Heart right ventricle (tissue), 16 donors: ENCODE results near the gene TAF8. TPM values are rescaled to one million over a fixed set of nuclear protein-coding genes. Genes with fewer than 3 reads are reported as not detected.

Source experiments
- ATAC-seq, 8 donors: fragments of 200-7000 bp; cut with Tn5 transposase; one replicate each; pipeline ENCODE4 v1.9.1; 2020; ENCODE audit warnings: mild to moderate bottlenecking in 8 of 8, moderate library complexity in 8 of 8, moderate number of reproducible peaks in 1 of 8
- DNase-seq, 2 donors: peaks; one replicate each; pipeline ENCODE4 v3.0.0-alpha.2; 2020
- H3K27ac ChIP-seq, 10 donors: fragments of 200-600 bp; sonication (generic) in 2 of 10; one replicate each; pipeline versions ENCODE4 v1.5.0 to v1.8.0; 2020 to 2022; ENCODE audit warnings: mild to moderate bottlenecking in 3 of 10
- H3K27me3 ChIP-seq, 7 donors: fragments of 200-600 bp; one replicate each; pipeline ENCODE4 v1.8.0; 2021 to 2022; ENCODE audit warnings: mild to moderate bottlenecking in 2 of 7
- H3K36me3 ChIP-seq, 9 donors: fragments of 200-600 bp; sonication (generic) in 1 of 9; one replicate each; pipeline versions ENCODE4 v1.5.0 to v1.8.0; 2020 to 2022; ENCODE audit warnings: mild to moderate bottlenecking in 2 of 9
- H3K4me1 ChIP-seq, 9 donors: fragments of 200-600 bp; sonication (generic) in 1 of 9; one replicate each; pipeline versions ENCODE4 v1.5.0 to v1.8.0; 2020 to 2022; ENCODE audit warnings: mild to moderate bottlenecking in 4 of 9
- H3K4me3 ChIP-seq, 10 donors: fragments of 200-600 bp; sonication (generic) in 2 of 10; one replicate each; pipeline versions ENCODE4 v1.5.0 to v1.8.0; 2020 to 2022; ENCODE audit warnings: mild to moderate bottlenecking in 7 of 10, moderate library complexity in 2 of 10
- H3K9me3 ChIP-seq, 11 donors: fragments of 200-600 bp in 10 of 11; sonication (generic) in 2 of 11; one replicate each; pipeline versions ENCODE4 v1.5.0 to v1.8.0; 2013 to 2022; ENCODE audit warnings: mild to moderate bottlenecking in 2 of 11, control low read depth in 1 of 11, moderate library complexity in 1 of 11
- CTCF ChIP-seq, 9 donors: fragments of 200-600 bp; sonication (generic) in 2 of 9; IDR thresholded peaks; one replicate each; pipeline versions ENCODE4 v1.5.0 to v1.8.0; 2021 to 2022; ENCODE audit warnings: antibody characterized with exemption in 9 of 9, mild to moderate bottlenecking in 5 of 9, moderate library complexity in 1 of 9
- WGBS, 2 donors: extraction: QIAGEN DNeasy Blood & Tissue Kit; methylation state at CpG; one replicate each; pipeline ENCODE4 v1.1.7; 2013; ENCODE audit warnings: inconsistent platforms in 1 of 2; 5-methylcytosine and 5-hydroxymethylcytosine counted together
- intact Hi-C, 10 donors: fragments of 100-400 bp; cut with DNase I; formaldehyde crosslinking; loops; one replicate each; pipeline versions ENCODE4 v1.11.1 to v1.14.2; 2022
- polyA plus RNA-seq, 2 donors: library from polyadenylated mRNA; stranded (reverse); fragments of 200-250 nt; gene quantifications; one replicate each; pipeline ENCODE4 v1.2.3, GENCODE V29; 2013
- total RNA-seq, 10 donors: library from RNA; stranded (reverse); fragmentation: NEBNext Ultra II Directional in 3 of 10; extraction: Animal tissue kit (Norgen Biotek cat#: 25700) in 3 of 10; gene quantifications; one replicate each; pipeline versions ENCODE4 v1.2.1 to v1.2.4, GENCODE V29; 2021 to 2023
- donor health status: Arrhythmogenic right ventricular cardiomyopathy.
- donor health status: ischemic (EF 13 %, LVEDD 7.1; RV severe dilation, severe dysfunction).
- donor health status: healthy with polysubstance abuse.
- donor health status: DM: no; HTN: yes; CAD: no.
- donor health status: DM: no; HTN: no; CAD: no.
- donor health status: ischemic (EF 25% LVEDD 6.9; RV normal size, moderate dysfunction).
- donor health status: ischemic (EF 25% LVEDD 5.7; RV mildly dilated, moderate dysfunction).
- donor health status: healthy.
- donor health status: DM: yes; HTN: yes; CAD: no.
- donor health status: Ischemic cardiomyopathy.
- donor health status: ischemic (EF 35%, LVEDD 5.7; RV mildly dilated, moderate dysfunction).
- donor health status: nonischemic (EF 11% LVEDD 7.7; RV severe dilation, severe dysfunction).
- donor health status: DM: yes; HTN: yes; CAD: no.
- donor health status: PGD.
- donor health status: ischemic (EF 29% LVEDD 5.4; RV normal size, mild dysfunction).
- donor health status: nonischemic (EF 23%, LVEDD 6.1; RV moderate dilation, normal function).

The TAF8 gene
- total and polyA plus RNA-seq, 12 donors: 15.2 to 38.1 (median 30.1) TPM

DNA sequence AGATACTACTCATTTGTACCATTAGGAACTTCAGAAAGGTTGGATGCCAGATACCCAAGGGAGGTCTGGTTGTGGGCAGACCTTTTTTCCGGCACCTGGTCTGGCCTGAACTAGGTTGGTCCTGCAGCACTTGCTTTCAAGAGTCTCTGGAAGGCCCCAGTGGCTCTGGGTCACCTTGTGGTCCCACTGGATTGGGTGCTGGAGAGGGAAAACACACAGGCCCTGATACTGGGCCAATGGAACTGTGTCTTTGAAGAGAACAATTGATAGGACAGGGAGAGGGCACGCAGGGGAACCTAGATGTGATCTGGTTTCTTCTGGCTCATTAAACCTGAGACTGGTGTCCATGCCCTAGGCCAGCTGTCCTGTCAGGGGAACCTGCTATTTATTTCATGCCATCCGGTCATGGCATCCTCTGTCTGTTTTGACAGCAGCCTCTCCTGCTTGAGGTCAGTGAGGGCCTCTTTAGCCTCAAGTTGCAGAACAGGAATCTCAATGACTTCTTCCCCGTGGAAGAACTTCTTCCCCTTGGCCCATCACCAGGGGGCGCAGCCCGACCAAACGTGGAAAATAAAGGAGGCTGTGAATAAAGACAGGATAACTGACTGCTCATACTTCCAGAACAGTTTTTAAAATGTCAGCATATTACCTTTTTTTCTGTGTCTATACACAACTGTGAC is 25.0 kb downstream of the TAF8 start:
- Histone ChIP-seq H3K27ac (peak overlapping the region in 8 of 10 donors; percentile 20 to 56 (median 36)), H3K4me3 (no peak overlapping the region), H3K36me3 (peaks cover 0 to 98% (median 42%) of the 10 kb centered on the region in 9 donors), H3K4me1 (peaks cover 0 to 29% (median 14%) of the 10 kb centered on the region in 9 donors), H3K27me3 (no peaks in the 10 kb centered on the region), H3K9me3 (no peaks in the 10 kb centered on the region)
- WGBS, 2 donors: 25 to 35% methylated on average over 7 of the region's 7 CpGs
- ATAC-seq: peak; percentile 25 to 80 (median 70)
- DNase-seq: peak; percentile 76 to 80
- peak; percentile 62 to 90 (median 85) for TF ChIP-seq CTCF (IDR thresholded peaks at IDR 0.05)
- intact Hi-C loops: loop anchor here in 7 of 10 donors (1.0 to 10.0 kb wide), 4 partner anchors 91 to 472 kb away; no protein-coding TSS in a partner anchor

DNA sequence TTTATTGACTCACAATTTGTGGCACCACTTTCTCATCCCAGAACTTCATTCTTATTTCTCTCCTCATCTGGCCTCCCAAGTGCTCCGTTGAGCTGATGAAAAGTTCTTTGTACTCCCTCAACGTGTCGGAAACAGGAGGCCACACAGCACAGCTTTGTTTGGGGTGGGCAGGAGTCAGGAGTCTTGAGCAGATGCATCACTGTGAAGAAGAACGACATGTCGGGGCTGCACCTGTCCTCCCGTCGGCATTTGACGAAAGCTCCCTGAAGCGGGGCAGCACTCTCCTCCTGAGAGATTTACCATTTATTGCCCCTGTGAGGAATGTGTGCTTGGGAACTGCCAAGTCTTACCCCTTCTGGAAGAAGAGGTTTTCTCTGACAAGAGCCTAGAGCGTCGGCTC is 28.1 kb downstream of the TAF8 start:
- no peak for ATAC-seq
- WGBS, 2 donors: 88% methylated on average over 11 of the region's 11 CpGs
- Histone ChIP-seq H3K9me3 (no peaks in the 10 kb centered on the region), H3K27me3 (no peaks in the 10 kb centered on the region), H3K4me3 (no peak overlapping the region), H3K27ac (no peak overlapping the region), H3K4me1 (peaks cover 0 to 24% (median 7%) of the 10 kb centered on the region in 9 donors), H3K36me3 (peaks cover 0 to 98% (median 26%) of the 10 kb centered on the region in 9 donors)
- no peak for TF ChIP-seq CTCF (IDR thresholded peaks at IDR 0.05)
- no peak for DNase-seq
- intact Hi-C loops: loop anchor here in 5 of 10 donors (5.0 to 10.0 kb wide), 2 partner anchors 466 to 469 kb away; no protein-coding TSS in a partner anchor

GRCh38 chr6:42079941-42080464 is 29.7 kb downstream of the TAF8 start:
- TF ChIP-seq CTCF (IDR thresholded peaks at IDR 0.05): no peak
- Histone ChIP-seq H3K27me3 (no peaks in the 10 kb centered on the region), H3K27ac (peak overlapping the region in 3 of 10 donors; percentile 11 to 27 (median 22)), H3K4me3 (no peak overlapping the region), H3K36me3 (peaks cover 0 to 84% (median 25%) of the 10 kb centered on the region in 9 donors), H3K9me3 (no peaks in the 10 kb centered on the region), H3K4me1 (peaks cover 0 to 26% (median 10%) of the 10 kb centered on the region in 9 donors)
- no peak for DNase-seq
- intact Hi-C loops: loop anchor here in 6 of 10 donors (5.0 to 10.0 kb wide), 3 partner anchors 465 to 485 kb away; partner anchors contain the start of gene UBR2 (in 1 of the 6)
- WGBS, 2 donors: 90 to 93% methylated on average over 10 of the region's 10 CpGs
- no peak for ATAC-seq

DNA sequence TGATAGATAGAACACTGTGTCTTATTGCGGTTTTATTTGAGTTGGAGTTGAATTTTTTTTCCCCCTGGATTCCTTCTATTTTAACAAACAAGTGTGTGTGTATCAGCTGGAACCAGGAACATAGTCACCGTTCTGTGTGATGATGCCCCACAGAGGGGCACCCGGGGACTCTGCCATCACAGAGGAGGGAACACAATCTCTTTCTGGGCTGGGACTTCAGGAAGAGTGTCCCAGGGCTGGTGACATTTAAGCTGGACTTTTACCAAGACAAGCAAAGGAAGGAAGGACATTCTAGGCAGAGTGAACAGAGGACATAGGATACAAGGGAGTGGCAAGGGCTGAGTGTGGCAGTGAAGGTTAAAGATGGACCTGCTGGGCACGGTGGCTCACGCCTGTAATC is 33.2 kb downstream of the TAF8 start:
- ATAC-seq (peak in 5 of 8 donors; percentile 26 to 77 (median 56)), DNase-seq (no peak)
- H3K36me3 ChIP-seq: peaks cover 0 to 58% (median 5%) of the 10 kb centered on the region in 9 donors
- no peak for TF ChIP-seq CTCF (IDR thresholded peaks at IDR 0.05)
- H3K27me3 ChIP-seq: no peaks in the 10 kb centered on the region
- H3K27ac ChIP-seq: peak overlapping the region in 8 of 10 donors; percentile 3 to 80 (median 45)
- no peaks in the 10 kb centered on the region for H3K9me3 ChIP-seq
- no peak overlapping the region for H3K4me3 ChIP-seq
- intact Hi-C loops: loop anchor here in 2 of 10 donors (2.0 to 10.0 kb wide), 2 partner anchors 83 to 481 kb away; partner anchors contain the start of gene UBR2 (in 1 of the 2)
- 58 to 70% methylated on average over 5 of the region's 5 CpGs for WGBS, 2 donors
- H3K4me1 ChIP-seq: peaks cover 2 to 37% (median 21%) of the 10 kb centered on the region in 9 donors
